Lower leg skin (tissue), 3 donors: ENCODE measurements around the gene KDM6A.

Experiments
- POLR2A ChIP-seq, 2 donors: fragments of 450-650 bp; IDR thresholded peaks; one replicate each; pipeline ENCODE4 v1.6.1; 2016 to 2017; ENCODE audit warnings: antibody characterized with exemption in 2 of 2, mild to moderate bottlenecking in 1 of 2, moderate library complexity in 1 of 2
- TF ChIP-seq, protein P1 (sequence below), 3 donors: fragments of 450-650 bp; IDR thresholded peaks; one replicate each; pipeline ENCODE4 v1.5.1; 2016; ENCODE audit warnings: antibody characterized with exemption in 3 of 3, mild to moderate bottlenecking in 3 of 3, moderate library complexity in 2 of 3

DNA sequence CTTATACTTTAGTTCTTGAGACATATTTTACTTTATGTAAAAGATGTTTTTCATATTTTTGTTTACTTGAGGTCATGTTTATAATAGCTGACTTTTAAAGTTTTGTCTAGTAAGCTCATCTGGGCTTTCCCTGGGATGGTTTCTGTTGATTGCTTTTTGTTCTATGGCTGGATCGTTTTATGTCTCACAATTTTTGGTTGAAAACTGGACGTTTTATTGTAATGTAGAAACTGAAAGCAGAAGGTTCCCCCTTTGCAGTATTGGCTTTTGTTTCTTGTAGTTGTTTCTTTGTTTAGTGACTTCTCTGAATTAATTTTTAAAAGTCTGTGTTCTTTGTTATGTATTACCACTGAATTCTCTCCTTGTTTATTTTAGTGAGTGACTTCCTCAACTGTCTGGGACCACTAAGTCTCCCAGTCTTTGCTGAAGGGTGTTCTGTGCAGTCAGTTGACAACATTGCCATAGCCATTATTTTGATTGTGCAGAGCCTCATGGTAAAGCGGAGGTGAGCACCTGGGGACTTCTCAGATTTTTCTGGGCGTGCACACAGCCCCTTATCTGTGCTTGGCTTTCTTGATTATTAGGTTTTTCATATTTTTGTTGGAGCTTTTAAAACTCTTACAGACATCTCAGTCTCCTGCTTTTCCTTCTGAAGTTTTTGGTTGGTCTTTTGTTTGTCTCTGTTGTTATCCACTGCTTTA, 31.0 kb downstream of the KDM6A start:
- TF ChIP-seq, protein P1, sequence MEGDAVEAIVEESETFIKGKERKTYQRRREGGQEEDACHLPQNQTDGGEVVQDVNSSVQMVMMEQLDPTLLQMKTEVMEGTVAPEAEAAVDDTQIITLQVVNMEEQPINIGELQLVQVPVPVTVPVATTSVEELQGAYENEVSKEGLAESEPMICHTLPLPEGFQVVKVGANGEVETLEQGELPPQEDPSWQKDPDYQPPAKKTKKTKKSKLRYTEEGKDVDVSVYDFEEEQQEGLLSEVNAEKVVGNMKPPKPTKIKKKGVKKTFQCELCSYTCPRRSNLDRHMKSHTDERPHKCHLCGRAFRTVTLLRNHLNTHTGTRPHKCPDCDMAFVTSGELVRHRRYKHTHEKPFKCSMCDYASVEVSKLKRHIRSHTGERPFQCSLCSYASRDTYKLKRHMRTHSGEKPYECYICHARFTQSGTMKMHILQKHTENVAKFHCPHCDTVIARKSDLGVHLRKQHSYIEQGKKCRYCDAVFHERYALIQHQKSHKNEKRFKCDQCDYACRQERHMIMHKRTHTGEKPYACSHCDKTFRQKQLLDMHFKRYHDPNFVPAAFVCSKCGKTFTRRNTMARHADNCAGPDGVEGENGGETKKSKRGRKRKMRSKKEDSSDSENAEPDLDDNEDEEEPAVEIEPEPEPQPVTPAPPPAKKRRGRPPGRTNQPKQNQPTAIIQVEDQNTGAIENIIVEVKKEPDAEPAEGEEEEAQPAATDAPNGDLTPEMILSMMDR (IDR thresholded peaks at IDR 0.05) = no peak
- TF ChIP-seq POLR2A (IDR thresholded peaks at IDR 0.05) = no peak
